IPS DF 6.9 (cell line): ENCODE measurements around the gene XPC.

Experiments used
- DNase-seq: peaks from one replicate; pipeline ENCODE4 v3.0.0-alpha.2; 2013; ENCODE audit warnings: low read depth, low spot score
- H3K27ac ChIP-seq: one replicate; pipeline ENCODE4 v1.5.1; 2013; ENCODE audit warnings: low read length, control low read depth
- H3K27me3 ChIP-seq: 2 replicates; pipeline ENCODE4 v1.6.1; 2013; ENCODE audit warnings: mild to moderate bottlenecking, low read length; ENCODE audit not compliant: control insufficient read depth, insufficient read depth
- H3K36me3 ChIP-seq: 2 replicates; pipeline ENCODE4 v1.6.1; 2013; ENCODE audit warnings: low read length; ENCODE audit not compliant: control insufficient read depth, insufficient read depth
- H3K4me1 ChIP-seq: 2 replicates; pipeline ENCODE4 v1.6.1; 2013; ENCODE audit warnings: low read length; ENCODE audit not compliant: control insufficient read depth, insufficient read depth
- H3K4me3 ChIP-seq: 2 replicates; pipeline ENCODE4 v1.5.1; 2013; ENCODE audit warnings: mild to moderate bottlenecking, low read length
- H3K9me3 ChIP-seq: 2 replicates; pipeline ENCODE4 v1.6.1; 2013; ENCODE audit warnings: low read length, inconsistent platforms; ENCODE audit not compliant: control insufficient read depth, insufficient read depth
- WGBS: extraction: QIAGEN DNeasy Blood & Tissue Kit; methylation state at CpG from one replicate; pipeline ENCODE4 v1.1.7; 2013; ENCODE audit warnings: mixed read lengths, missing lambda C conversion rate; ENCODE audit not compliant: insufficient read length, insufficient coverage; 5-methylcytosine and 5-hydroxymethylcytosine counted together

Gene XPC

GRCh38 chr3:14148041-14148985 is 30.1 kb downstream of the XPC start:
- no CpG with 5 or more reads among the region's 28 CpGs for WGBS
- Histone ChIP-seq H3K36me3 (peaks cover 16% of the 10 kb centered on the region), H3K4me1 (no peaks in the 10 kb centered on the region; the same call in 1 of the 2 replicates), H3K27me3 (no peaks in the 10 kb centered on the region), H3K27ac (no peak overlapping the region), H3K4me3 (no peak overlapping the region), H3K9me3 (no peaks in the 10 kb centered on the region)
- no peak for DNase-seq

GRCh38 chr3:14147617-14148016 is 30.8 kb downstream of the XPC start:
- Histone ChIP-seq H3K4me3 (no peak overlapping the region), H3K36me3 (peaks cover 16% of the 10 kb centered on the region), H3K27me3 (no peaks in the 10 kb centered on the region), H3K9me3 (no peaks in the 10 kb centered on the region), H3K4me1 (no peaks in the 10 kb centered on the region; the same call in 1 of the 2 replicates), H3K27ac (no peak overlapping the region)
- DNase-seq = no peak
- no CpG with 5 or more reads among the region's 12 CpGs for WGBS

- H3K27ac ChIP-seq = no peak overlapping the region
- H3K9me3 ChIP-seq = no peaks in the 10 kb centered on the region
- H3K36me3 ChIP-seq = peaks cover 10% of the 10 kb centered on the region; the same call in 1 of the 2 replicates
- WGBS = no CpG with 5 or more reads among the region's 5 CpGs
- DNase-seq = no peak
- H3K27me3 ChIP-seq = no peaks in the 10 kb centered on the region
- no peaks in the 10 kb centered on the region; the same call in 1 of the 2 replicates for H3K4me1 ChIP-seq
- no peak overlapping the region for H3K4me3 ChIP-seq
These were observed 31.4 kb downstream of the XPC start for GRCh38 chr3:14147066-14147435.

- Histone ChIP-seq H3K4me3 (no peak overlapping the region), H3K27me3 (no peaks in the 10 kb centered on the region), H3K4me1 (no peaks in the 10 kb centered on the region; the same call in 1 of the 2 replicates), H3K27ac (no peak overlapping the region), H3K36me3 (peaks cover 13% of the 10 kb centered on the region; the same call in 1 of the 2 replicates), H3K9me3 (no peaks in the 10 kb centered on the region)
- WGBS = no CpG with 5 or more reads among the region's 10 CpGs
- DNase-seq = no peak
These were observed 31.9 kb downstream of the XPC start for GRCh38 chr3:14146381-14147065.

GRCh38 chr3:14145670-14146380 is 32.6 kb downstream of the XPC start:
- Histone ChIP-seq H3K27me3 (no peaks in the 10 kb centered on the region), H3K27ac (no peak overlapping the region), H3K4me1 (no peaks in the 10 kb centered on the region; the same call in 1 of the 2 replicates), H3K36me3 (peaks cover 13% of the 10 kb centered on the region; the same call in 1 of the 2 replicates), H3K4me3 (no peak overlapping the region), H3K9me3 (no peaks in the 10 kb centered on the region)
- no CpG with 5 or more reads among the region's 10 CpGs for WGBS
- DNase-seq = no peak

GRCh38 chr3:14145236-14145635 is 33.2 kb downstream of the XPC start:
- Histone ChIP-seq H3K27ac (no peak overlapping the region), H3K4me1 (no peaks in the 10 kb centered on the region; the same call in 1 of the 2 replicates), H3K27me3 (no peaks in the 10 kb centered on the region), H3K9me3 (no peaks in the 10 kb centered on the region), H3K36me3 (peaks cover 13% of the 10 kb centered on the region; the same call in 1 of the 2 replicates), H3K4me3 (no peak overlapping the region)
- WGBS = 100% methylated on average over 1 of the region's 9 CpGs
- no peak for DNase-seq

- no peaks in the 10 kb centered on the region for H3K9me3 ChIP-seq
- no CpG with 5 or more reads among the region's 7 CpGs for WGBS
- H3K36me3 ChIP-seq = peaks cover 11% of the 10 kb centered on the region; the same call in 1 of the 2 replicates
- no peak for DNase-seq
- H3K27ac ChIP-seq = no peak overlapping the region
- no peaks in the 10 kb centered on the region; the same call in 1 of the 2 replicates for H3K4me1 ChIP-seq
- no peak overlapping the region for H3K4me3 ChIP-seq
- H3K27me3 ChIP-seq = no peaks in the 10 kb centered on the region
These were observed 33.9 kb downstream of the XPC start for GRCh38 chr3:14144423-14145075.

- Histone ChIP-seq H3K36me3 (peaks cover 11% of the 10 kb centered on the region; the same call in 1 of the 2 replicates), H3K9me3 (no peaks in the 10 kb centered on the region), H3K27ac (no peak overlapping the region), H3K4me3 (no peak overlapping the region), H3K27me3 (no peaks in the 10 kb centered on the region), H3K4me1 (no peaks in the 10 kb centered on the region; the same call in 1 of the 2 replicates)
- no CpG with 5 or more reads among the region's 7 CpGs for WGBS
- no peak for DNase-seq
These were observed 34.9 kb downstream of the XPC start for GRCh38 chr3:14143271-14144225.
